Measurements from ENCODE around the gene RAB41. TPM values are rescaled to one million over a fixed set of nuclear protein-coding genes. Genes with fewer than 3 reads are reported as not detected.
A peak's percentile ranks its signal among the peaks of the same experiment; 100 is the strongest.

Gene RAB41
- total RNA-seq, 1 donor from 2014 or later = not detected

DNA sequence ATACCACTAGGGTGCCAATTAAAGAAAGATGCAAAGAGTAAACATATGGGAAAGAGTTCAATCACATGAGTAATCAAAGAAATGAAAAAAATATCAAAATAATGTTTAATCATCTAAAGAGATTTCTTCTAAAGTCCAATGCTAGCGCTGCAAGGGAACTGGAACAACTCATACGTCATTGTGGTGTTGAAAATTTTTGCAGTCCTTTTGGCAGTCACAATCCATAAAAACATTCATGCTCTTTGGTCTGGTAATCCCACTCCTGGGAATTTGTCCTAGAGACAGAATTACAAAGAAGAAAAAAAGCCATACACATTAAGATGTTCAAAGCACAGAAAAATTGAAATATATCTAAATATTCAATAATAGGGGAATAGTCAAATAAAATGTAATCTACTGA lies 26.5 kb upstream of the RAB41 start:
- H3K4me1 ChIP-seq = no peaks in the 10 kb centered on the region
- H3K9me3 ChIP-seq = no peaks in the 10 kb centered on the region
- H3K27ac ChIP-seq = no peak overlapping the region
- H3K27me3 ChIP-seq (ENCODE audit: low read depth) = no peaks in the 10 kb centered on the region
- ATAC-seq (no peak), DNase-seq (no peak)
- intact Hi-C loops (cut with DNase I) = no loop called here
- H3K36me3 ChIP-seq = no peaks in the 10 kb centered on the region
- no peak overlapping the region for H3K4me3 ChIP-seq
- TF ChIP-seq, protein P1, sequence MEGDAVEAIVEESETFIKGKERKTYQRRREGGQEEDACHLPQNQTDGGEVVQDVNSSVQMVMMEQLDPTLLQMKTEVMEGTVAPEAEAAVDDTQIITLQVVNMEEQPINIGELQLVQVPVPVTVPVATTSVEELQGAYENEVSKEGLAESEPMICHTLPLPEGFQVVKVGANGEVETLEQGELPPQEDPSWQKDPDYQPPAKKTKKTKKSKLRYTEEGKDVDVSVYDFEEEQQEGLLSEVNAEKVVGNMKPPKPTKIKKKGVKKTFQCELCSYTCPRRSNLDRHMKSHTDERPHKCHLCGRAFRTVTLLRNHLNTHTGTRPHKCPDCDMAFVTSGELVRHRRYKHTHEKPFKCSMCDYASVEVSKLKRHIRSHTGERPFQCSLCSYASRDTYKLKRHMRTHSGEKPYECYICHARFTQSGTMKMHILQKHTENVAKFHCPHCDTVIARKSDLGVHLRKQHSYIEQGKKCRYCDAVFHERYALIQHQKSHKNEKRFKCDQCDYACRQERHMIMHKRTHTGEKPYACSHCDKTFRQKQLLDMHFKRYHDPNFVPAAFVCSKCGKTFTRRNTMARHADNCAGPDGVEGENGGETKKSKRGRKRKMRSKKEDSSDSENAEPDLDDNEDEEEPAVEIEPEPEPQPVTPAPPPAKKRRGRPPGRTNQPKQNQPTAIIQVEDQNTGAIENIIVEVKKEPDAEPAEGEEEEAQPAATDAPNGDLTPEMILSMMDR (IDR thresholded peaks at IDR 0.05) = no peak

DNA sequence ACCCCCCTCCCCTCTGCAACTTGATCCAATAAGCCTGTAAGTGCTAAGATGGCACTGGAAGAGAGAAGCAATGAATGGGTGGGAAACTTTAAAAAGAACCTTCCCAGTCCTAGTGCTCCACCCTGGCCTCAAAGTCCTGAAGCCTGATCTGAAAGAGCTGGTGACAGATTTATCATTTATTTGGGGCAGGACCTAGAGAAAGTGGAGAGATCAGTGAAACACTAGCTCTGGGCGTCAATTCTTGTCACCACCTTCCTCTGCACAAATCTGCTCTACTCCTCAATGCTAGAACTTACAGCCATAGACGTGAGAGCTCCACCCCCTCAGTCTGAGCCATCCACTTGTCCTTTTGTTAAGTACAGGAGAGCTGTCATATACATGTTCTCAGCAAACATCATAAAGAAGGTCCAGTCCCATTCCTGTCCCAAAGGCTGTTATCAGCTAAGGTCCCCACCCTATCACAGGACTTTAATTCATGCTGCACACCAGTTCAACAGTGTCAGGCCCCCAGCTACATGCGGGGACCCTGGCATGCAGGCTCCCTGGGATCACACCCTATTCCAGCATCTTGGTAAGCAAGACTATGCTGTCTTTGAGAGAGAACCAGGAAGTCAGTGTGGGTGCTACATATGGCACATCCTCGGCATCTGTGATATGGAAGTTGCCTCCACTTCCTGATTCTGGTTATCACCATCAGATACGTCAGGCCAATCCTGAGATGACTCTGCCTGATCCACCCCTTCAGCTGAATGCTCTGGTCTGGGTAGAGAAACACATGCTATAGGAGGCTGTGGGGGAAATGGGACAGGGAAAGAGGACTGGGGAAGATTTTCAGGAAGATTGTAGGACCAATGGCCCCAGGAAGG lies 24.3 kb upstream of the RAB41 start:
- no peak overlapping the region for H3K4me3 ChIP-seq
- no peaks in the 10 kb centered on the region for H3K36me3 ChIP-seq
- intact Hi-C loops (cut with DNase I) = no loop called here
- H3K9me3 ChIP-seq = no peaks in the 10 kb centered on the region
- no peaks in the 10 kb centered on the region for H3K27me3 ChIP-seq (ENCODE audit: low read depth)
- TF ChIP-seq, protein P1 (IDR thresholded peaks at IDR 0.05) = no peak
- H3K4me1 ChIP-seq = no peaks in the 10 kb centered on the region
- no peak overlapping the region for H3K27ac ChIP-seq
- ATAC-seq (no peak), DNase-seq (no peak)

DNA sequence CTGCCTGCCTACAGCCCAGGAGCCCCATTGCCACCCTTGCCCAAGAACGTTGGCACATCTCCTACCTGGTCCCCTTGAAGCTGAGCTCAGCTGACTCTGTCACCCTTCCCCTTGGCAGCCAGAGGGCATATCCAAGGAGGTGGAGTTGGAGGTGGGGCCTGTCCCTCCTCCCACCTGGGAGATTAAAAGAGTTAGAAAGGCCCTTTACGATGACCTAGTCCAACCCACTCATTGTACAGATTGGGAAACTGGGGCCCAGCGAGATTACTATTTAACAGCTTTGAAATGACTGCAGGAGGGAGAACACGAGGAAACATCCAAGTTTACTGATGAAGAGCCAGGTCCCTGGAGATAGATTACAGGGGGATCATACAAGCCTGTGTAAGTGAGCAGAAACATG lies 21.9 kb upstream of the RAB41 start, which contains the start of gene P2RY4:
Gene P2RY4 (minus strand): TSS at position 101 of the 400 bp plus-strand sequence. CDS start 580 bp downstream, outside the sequence.
- DNase-seq (no peak), ATAC-seq (no peak)
- H3K4me3 ChIP-seq = no peak within 1 kb of the TSS
- intact Hi-C loops (cut with DNase I) = no loop called here
- H3K4me1 ChIP-seq = no peaks in the 10 kb centered on the region
- no peaks in the 10 kb centered on the region for H3K9me3 ChIP-seq
- no peaks in the 10 kb centered on the region for H3K36me3 ChIP-seq
- TF ChIP-seq, protein P1 (IDR thresholded peaks at IDR 0.05) = no peak
- no peak within 1 kb of the TSS for H3K27ac ChIP-seq
- H3K27me3 ChIP-seq (ENCODE audit: low read depth) = no peaks in the 10 kb centered on the region

DNA sequence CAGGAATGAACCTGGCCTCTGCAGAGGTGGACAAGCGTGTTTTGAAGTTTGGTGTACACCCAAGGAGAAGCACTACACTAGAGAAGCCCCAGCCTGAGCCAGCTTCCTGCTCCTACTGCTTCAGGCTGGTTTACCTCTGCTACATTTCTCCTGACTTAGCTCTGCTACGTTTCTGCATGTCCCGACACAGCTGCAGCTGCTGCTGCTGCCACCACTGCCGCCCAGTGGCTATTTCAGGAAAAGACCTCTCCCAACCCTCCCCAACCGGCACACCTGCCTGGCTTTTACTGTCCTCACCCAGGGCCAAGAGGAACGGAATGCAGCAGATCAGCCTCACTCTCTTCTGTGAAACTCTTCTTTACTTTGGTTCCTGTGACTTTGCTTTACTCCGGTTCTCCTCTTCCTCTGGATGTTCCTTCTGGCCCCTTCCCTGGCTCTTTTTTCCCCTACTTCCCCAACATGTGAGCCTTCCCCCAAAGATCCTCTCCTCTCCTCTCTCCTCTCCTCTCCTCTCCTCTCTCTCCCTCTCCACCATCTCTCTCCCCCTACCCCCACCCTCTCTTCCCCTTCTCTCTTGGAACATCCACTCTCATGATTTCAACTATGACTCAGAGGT lies 18.9 kb upstream of the RAB41 start:
- Histone ChIP-seq H3K27me3 (ENCODE audit: low read depth) (no peaks in the 10 kb centered on the region), H3K4me3 (no peak overlapping the region), H3K27ac (no peak overlapping the region), H3K4me1 (no peaks in the 10 kb centered on the region), H3K36me3 (no peaks in the 10 kb centered on the region), H3K9me3 (no peaks in the 10 kb centered on the region)
- intact Hi-C loops (cut with DNase I) = no loop called here
- DNase-seq = no peak
- TF ChIP-seq, protein P1 (IDR thresholded peaks at IDR 0.05) = peak; percentile 37
- ATAC-seq = peak; percentile 46 to 71

DNA sequence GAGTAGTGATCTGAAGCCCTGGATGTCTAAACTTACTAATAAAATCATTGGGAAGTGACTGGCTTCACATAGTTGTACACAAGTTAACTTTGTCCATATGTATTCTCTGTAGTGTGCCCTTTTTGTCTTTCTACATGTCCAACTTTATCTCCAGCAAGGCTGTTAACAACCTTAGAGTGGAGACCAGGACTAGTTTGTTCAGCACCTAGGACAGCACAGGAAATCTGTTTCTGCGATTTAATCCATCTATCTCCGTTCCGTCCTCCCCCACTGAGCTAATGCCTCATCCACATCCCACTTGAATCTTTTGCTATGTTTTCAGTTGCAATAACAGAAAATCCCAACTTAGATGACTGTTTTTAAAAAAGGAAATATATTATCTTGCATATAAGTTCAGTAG lies 17.2 kb upstream of the RAB41 start:
- intact Hi-C loops (cut with DNase I) = no loop called here
- DNase-seq (no peak), ATAC-seq (no peak)
- TF ChIP-seq, protein P1 (IDR thresholded peaks at IDR 0.05) = no peak
- H3K9me3 ChIP-seq = no peaks in the 10 kb centered on the region
- H3K36me3 ChIP-seq = no peaks in the 10 kb centered on the region
- H3K4me1 ChIP-seq = no peaks in the 10 kb centered on the region
- H3K27me3 ChIP-seq (ENCODE audit: low read depth) = no peaks in the 10 kb centered on the region
- no peak overlapping the region for H3K4me3 ChIP-seq
- no peak overlapping the region for H3K27ac ChIP-seq
